HEK293 (cell line): ENCODE measurements around the gene NIPBL.
A peak's percentile ranks its signal among the peaks of the same experiment; 100 is the strongest.

ENCODE experiments used
- BCL11B ChIP-seq: fragments of 450-650 bp; formaldehyde crosslinking; IDR thresholded peaks from 2 replicates; pipeline ENCODE4 v1.5.1; 2016; ENCODE audit warnings: low read depth, missing biosample characterization, missing genetic modification characterization
- EGR2 ChIP-seq: fragments of 450-650 bp; formaldehyde crosslinking; IDR thresholded peaks from 2 replicates; pipeline ENCODE4 v1.5.1; 2016; ENCODE audit warnings: low read depth, missing biosample characterization, missing genetic modification characterization
- GLI4 ChIP-seq: fragments of 450-650 bp; formaldehyde crosslinking; IDR thresholded peaks from 2 replicates; pipeline ENCODE4 v1.5.1; 2016; ENCODE audit warnings: missing biosample characterization, missing genetic modification characterization
- GLIS1 ChIP-seq: fragments of 450-650 bp; formaldehyde crosslinking; IDR thresholded peaks from 2 replicates; pipeline ENCODE4 v1.5.1; 2016; ENCODE audit warnings: missing biosample characterization, missing genetic modification characterization
- HOXA7 ChIP-seq: sonication (generic); formaldehyde crosslinking; IDR thresholded peaks from 2 replicates; pipeline ENCODE4 v1.8.1; 2022; ENCODE audit warnings: missing genetic modification reagents, borderline replicate concordance
- SP2 ChIP-seq: fragments of 450-650 bp; formaldehyde crosslinking; IDR thresholded peaks from 2 replicates; pipeline ENCODE4 v1.5.1; 2016; ENCODE audit warnings: missing biosample characterization, missing genetic modification characterization
- SP3 ChIP-seq: fragments of 450-650 bp; formaldehyde crosslinking; IDR thresholded peaks from 2 replicates; pipeline ENCODE4 v1.5.1; 2016; ENCODE audit warnings: missing biosample characterization, missing genetic modification characterization
- YY1 ChIP-seq: fragments of 450-650 bp; formaldehyde crosslinking; IDR thresholded peaks from 2 replicates; pipeline ENCODE4 v1.5.1; 2018; ENCODE audit warnings: missing biosample characterization, missing genetic modification characterization
- ZBTB20 ChIP-seq: fragments of 450-650 bp; formaldehyde crosslinking; IDR thresholded peaks from 2 replicates; pipeline ENCODE4 v1.5.1; 2016; ENCODE audit warnings: missing biosample characterization, missing genetic modification characterization
- ZBTB8A ChIP-seq: fragments of 450-650 bp; formaldehyde crosslinking; IDR thresholded peaks from 2 replicates; pipeline ENCODE4 v1.5.1; 2016; ENCODE audit warnings: missing biosample characterization, missing genetic modification characterization
- ZEB2 ChIP-seq: fragments of 450-650 bp; formaldehyde crosslinking; IDR thresholded peaks from 2 replicates; pipeline ENCODE4 v1.5.1; 2016; ENCODE audit warnings: missing biosample characterization, missing genetic modification characterization
- ZNF155 ChIP-seq: fragments of 450-650 bp; formaldehyde crosslinking; IDR thresholded peaks from 2 replicates; pipeline ENCODE4 v1.5.1; 2016; ENCODE audit warnings: missing biosample characterization, missing genetic modification characterization
- ZNF248 ChIP-seq: fragments of 450-650 bp; formaldehyde crosslinking; IDR thresholded peaks from 2 replicates; pipeline ENCODE4 v1.5.1; 2017; ENCODE audit warnings: missing biosample characterization, missing genetic modification characterization
- ZNF324 ChIP-seq: fragments of 450-650 bp; formaldehyde crosslinking; IDR thresholded peaks from 2 replicates; pipeline ENCODE4 v1.5.1; 2016; ENCODE audit warnings: missing biosample characterization, missing genetic modification characterization
- ZNF37A ChIP-seq: fragments of 450-650 bp; IDR thresholded peaks from 2 replicates; pipeline ENCODE4 v1.5.1; 2018; ENCODE audit warnings: missing biosample characterization, missing genetic modification characterization
- ZNF391 ChIP-seq: fragments of 450-650 bp; formaldehyde crosslinking; IDR thresholded peaks from 2 replicates; pipeline ENCODE4 v1.5.1; 2016; ENCODE audit warnings: low read depth, missing biosample characterization, missing genetic modification characterization, borderline replicate concordance
- ZNF394 ChIP-seq: fragments of 450-650 bp; formaldehyde crosslinking; IDR thresholded peaks from 2 replicates; pipeline ENCODE4 v1.5.1; 2016; ENCODE audit warnings: missing biosample characterization, missing genetic modification characterization, mild to moderate bottlenecking, moderate library complexity, borderline replicate concordance
- ZNF529 ChIP-seq: fragments of 450-650 bp; formaldehyde crosslinking; IDR thresholded peaks from 2 replicates; pipeline ENCODE4 v1.5.1; 2017; ENCODE audit warnings: missing genetic modification characterization, missing biosample characterization; ENCODE audit not compliant: insufficient replicate concordance
- ZNF530 ChIP-seq: fragments of 450-650 bp; formaldehyde crosslinking; IDR thresholded peaks from 2 replicates; pipeline ENCODE4 v1.5.1; 2016; ENCODE audit warnings: low read depth, missing biosample characterization, missing genetic modification characterization
- ZNF585B ChIP-seq: fragments of 450-650 bp; formaldehyde crosslinking; IDR thresholded peaks from 2 replicates; pipeline ENCODE4 v1.5.1; 2016; ENCODE audit warnings: missing biosample characterization, missing genetic modification characterization
- ZNF624 ChIP-seq: fragments of 450-650 bp; formaldehyde crosslinking; IDR thresholded peaks from 2 replicates; pipeline ENCODE4 v1.5.1; 2017; ENCODE audit warnings: missing biosample characterization, missing genetic modification characterization
- ZNF654 ChIP-seq: fragments of 450-650 bp; formaldehyde crosslinking; IDR thresholded peaks from 2 replicates; pipeline ENCODE4 v1.5.1; 2016; ENCODE audit warnings: low read depth, missing biosample characterization, missing genetic modification characterization
- ZNF670 ChIP-seq: fragments of 450-650 bp; formaldehyde crosslinking; IDR thresholded peaks from 2 replicates; pipeline ENCODE4 v1.5.1; 2016; ENCODE audit warnings: missing biosample characterization, missing genetic modification characterization, low read depth
- ZNF677 ChIP-seq: fragments of 450-650 bp; IDR thresholded peaks from 2 replicates; pipeline ENCODE4 v1.5.0; 2018; ENCODE audit warnings: missing biosample characterization, mild to moderate bottlenecking, missing genetic modification characterization, moderate library complexity
- ZNF707 ChIP-seq: fragments of 450-650 bp; formaldehyde crosslinking; IDR thresholded peaks from 2 replicates; pipeline ENCODE4 v1.5.1; 2016; ENCODE audit warnings: missing biosample characterization, missing genetic modification characterization
- ZNF776 ChIP-seq: fragments of 450-650 bp; formaldehyde crosslinking; IDR thresholded peaks from 2 replicates; pipeline ENCODE4 v1.5.0; 2017; ENCODE audit warnings: missing biosample characterization, missing genetic modification characterization, borderline replicate concordance
- ZNF837 ChIP-seq: fragments of 450-650 bp; formaldehyde crosslinking; IDR thresholded peaks from 2 replicates; pipeline ENCODE4 v1.5.1; 2016; ENCODE audit warnings: missing biosample characterization, missing genetic modification characterization
- ZNF843 ChIP-seq: fragments of 450-650 bp; formaldehyde crosslinking; IDR thresholded peaks from 2 replicates; pipeline ENCODE4 v1.5.1; 2016; ENCODE audit warnings: missing biosample characterization, missing genetic modification characterization
- ZXDB ChIP-seq: fragments of 450-650 bp; formaldehyde crosslinking; IDR thresholded peaks from 2 replicates; pipeline ENCODE4 v1.5.1; 2016; ENCODE audit warnings: missing biosample characterization, missing genetic modification characterization
- TF ChIP-seq, protein P1 (sequence below): fragments of 450-650 bp; formaldehyde crosslinking; IDR thresholded peaks from 2 replicates; pipeline ENCODE4 v1.5.1; 2016; ENCODE audit warnings: missing biosample characterization, missing genetic modification characterization
- TF ChIP-seq, protein P2 (sequence below): sonication (generic); formaldehyde crosslinking; IDR thresholded peaks from 2 replicates; pipeline ENCODE4 v1.8.1; 2022; ENCODE audit warnings: mild to moderate bottlenecking, moderate library complexity, missing genetic modification reagents
- TF ChIP-seq, protein P3 (sequence below): fragments of 450-650 bp; formaldehyde crosslinking; optimal IDR thresholded peaks from 2 replicates; pipeline ENCODE3; 2016; ENCODE audit warnings: missing biosample characterization, mild to moderate bottlenecking, missing genetic modification characterization
- TF ChIP-seq, protein P4 (sequence below): fragments of 450-650 bp; formaldehyde crosslinking; IDR thresholded peaks from 2 replicates; pipeline ENCODE4 v1.5.1; 2016; ENCODE audit warnings: missing biosample characterization, missing genetic modification characterization
- TF ChIP-seq, protein P5 (sequence below): fragments of 450-650 bp; formaldehyde crosslinking; IDR thresholded peaks from 2 replicates; pipeline ENCODE4 v1.5.1; 2016; ENCODE audit warnings: missing biosample characterization, missing genetic modification characterization

The NIPBL gene

DNA sequence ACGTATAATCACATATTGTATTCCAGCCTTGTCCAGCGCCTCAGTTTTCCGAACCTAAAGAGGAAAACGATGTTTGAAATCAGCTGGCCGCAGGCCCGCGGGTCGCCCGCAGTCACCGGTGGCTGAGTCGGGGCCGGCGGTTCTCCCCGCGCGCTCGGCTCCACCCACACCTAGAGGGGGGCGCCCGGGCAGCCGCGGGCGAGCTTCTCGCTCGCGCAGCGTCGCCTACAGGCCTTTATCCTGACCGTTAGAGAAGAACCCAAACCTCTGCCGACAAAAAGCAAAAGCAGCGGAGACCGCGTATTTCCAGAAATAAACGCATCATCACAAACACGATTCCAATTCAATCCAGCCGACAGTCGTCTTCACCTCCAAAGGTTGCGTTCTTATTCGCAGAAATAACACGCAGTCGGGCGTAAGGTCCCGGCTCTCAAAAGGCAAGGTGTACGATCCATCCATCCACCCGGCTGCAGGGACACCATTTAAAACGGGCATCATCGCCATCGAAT is 725 bp upstream of the NIPBL start (continued):
- TF ChIP-seq, protein P1, sequence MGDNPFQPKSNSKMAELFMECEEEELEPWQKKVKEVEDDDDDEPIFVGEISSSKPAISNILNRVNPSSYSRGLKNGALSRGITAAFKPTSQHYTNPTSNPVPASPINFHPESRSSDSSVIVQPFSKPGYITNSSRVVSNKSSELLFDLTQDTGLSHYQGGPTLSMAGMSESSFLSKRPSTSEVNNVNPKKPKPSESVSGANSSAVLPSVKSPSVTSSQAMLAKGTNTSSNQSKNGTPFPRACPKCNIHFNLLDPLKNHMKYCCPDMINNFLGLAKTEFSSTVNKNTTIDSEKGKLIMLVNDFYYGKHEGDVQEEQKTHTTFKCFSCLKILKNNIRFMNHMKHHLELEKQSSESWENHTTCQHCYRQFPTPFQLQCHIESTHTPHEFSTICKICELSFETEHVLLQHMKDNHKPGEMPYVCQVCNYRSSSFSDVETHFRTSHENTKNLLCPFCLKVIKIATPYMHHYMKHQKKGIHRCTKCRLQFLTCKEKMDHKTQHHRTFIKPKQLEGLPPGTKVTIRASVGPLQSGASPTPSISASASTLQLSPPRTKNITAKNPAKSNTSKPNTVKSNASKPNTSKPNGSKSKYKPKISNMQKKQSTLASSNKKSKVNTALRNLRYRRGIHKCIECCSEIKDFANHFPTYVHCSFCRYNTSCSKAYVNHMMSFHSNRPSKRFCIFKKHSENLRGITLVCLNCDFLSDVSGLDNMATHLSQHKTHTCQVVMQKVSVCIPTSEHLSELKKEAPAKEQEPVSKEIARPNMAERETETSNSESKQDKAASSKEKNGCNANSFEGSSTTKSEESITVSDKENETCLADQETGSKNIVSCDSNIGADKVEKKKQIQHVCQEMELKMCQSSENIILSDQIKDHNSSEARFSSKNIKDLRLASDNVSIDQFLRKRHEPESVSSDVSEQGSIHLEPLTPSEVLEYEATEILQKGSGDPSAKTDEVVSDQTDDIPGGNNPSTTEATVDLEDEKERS (tag by site-specific recombination) = no peak
- TF ChIP-seq EGR2 = 0 out of 2 replicates have a peak, but pooled peaks have one; percentile 11
- TF ChIP-seq ZNF394 = no peak
- TF ChIP-seq ZNF324 (tag by site-specific recombination) = no peak
- no peak for TF ChIP-seq ZNF530
- TF ChIP-seq SP2 (tag by site-specific recombination) = no peak; the same call in 1 of the 2 replicates
- TF ChIP-seq ZNF654 (tag by site-specific recombination) = no peak; the same call in none of the 2 replicates
- no peak for TF ChIP-seq ZNF391
- no peak for TF ChIP-seq ZNF624
- no peak for TF ChIP-seq ZNF585B (tag by site-specific recombination)
- TF ChIP-seq ZNF843 (tag by site-specific recombination) = no peak
- peak; percentile 13; the same call in 1 of the 2 replicates for TF ChIP-seq SP3
- no peak for TF ChIP-seq ZNF37A (tag by site-specific recombination)
- TF ChIP-seq ZNF677 (tag by site-specific recombination) = no peak
- TF ChIP-seq HOXA7 (CRISPR knock-in tag) = no peak
- TF ChIP-seq ZXDB (tag by site-specific recombination) = no peak
- no peak for TF ChIP-seq BCL11B
- no peak for TF ChIP-seq ZNF529 (tag by site-specific recombination)
- no peak for TF ChIP-seq ZNF155 (tag by site-specific recombination)
- TF ChIP-seq, protein P2, sequence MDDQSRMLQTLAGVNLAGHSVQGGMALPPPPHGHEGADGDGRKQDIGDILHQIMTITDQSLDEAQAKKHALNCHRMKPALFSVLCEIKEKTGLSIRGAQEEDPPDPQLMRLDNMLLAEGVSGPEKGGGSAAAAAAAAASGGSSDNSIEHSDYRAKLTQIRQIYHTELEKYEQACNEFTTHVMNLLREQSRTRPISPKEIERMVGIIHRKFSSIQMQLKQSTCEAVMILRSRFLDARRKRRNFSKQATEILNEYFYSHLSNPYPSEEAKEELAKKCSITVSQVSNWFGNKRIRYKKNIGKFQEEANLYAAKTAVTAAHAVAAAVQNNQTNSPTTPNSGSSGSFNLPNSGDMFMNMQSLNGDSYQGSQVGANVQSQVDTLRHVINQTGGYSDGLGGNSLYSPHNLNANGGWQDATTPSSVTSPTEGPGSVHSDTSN (CRISPR knock-in tag) = no peak
- peak; percentile 75; the same call in 1 of the 2 replicates for TF ChIP-seq ZBTB20 (tag by site-specific recombination)
- no peak for TF ChIP-seq ZNF776
- TF ChIP-seq, protein P3, sequence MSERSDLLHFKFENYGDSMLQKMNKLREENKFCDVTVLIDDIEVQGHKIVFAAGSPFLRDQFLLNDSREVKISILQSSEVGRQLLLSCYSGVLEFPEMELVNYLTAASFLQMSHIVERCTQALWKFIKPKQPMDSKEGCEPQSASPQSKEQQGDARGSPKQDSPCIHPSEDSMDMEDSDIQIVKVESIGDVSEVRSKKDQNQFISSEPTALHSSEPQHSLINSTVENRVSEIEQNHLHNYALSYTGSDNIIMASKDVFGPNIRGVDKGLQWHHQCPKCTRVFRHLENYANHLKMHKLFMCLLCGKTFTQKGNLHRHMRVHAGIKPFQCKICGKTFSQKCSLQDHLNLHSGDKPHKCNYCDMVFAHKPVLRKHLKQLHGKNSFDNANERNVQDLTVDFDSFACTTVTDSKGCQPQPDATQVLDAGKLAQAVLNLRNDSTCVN (tag by site-specific recombination) = peak; percentile 88
- TF ChIP-seq ZEB2 (tag by site-specific recombination) = peak; percentile 87
- no peak; the same call in 1 of the 2 replicates for TF ChIP-seq YY1
- TF ChIP-seq ZBTB8A (tag by site-specific recombination) = peak; percentile 69; the same call in 1 of the 2 replicates
- no peak for TF ChIP-seq ZNF707
- TF ChIP-seq ZNF248 (tag by site-specific recombination) = no peak
- TF ChIP-seq ZNF837 (tag by site-specific recombination) = no peak
- TF ChIP-seq ZNF670 (tag by site-specific recombination) = no peak
- TF ChIP-seq, protein P4, sequence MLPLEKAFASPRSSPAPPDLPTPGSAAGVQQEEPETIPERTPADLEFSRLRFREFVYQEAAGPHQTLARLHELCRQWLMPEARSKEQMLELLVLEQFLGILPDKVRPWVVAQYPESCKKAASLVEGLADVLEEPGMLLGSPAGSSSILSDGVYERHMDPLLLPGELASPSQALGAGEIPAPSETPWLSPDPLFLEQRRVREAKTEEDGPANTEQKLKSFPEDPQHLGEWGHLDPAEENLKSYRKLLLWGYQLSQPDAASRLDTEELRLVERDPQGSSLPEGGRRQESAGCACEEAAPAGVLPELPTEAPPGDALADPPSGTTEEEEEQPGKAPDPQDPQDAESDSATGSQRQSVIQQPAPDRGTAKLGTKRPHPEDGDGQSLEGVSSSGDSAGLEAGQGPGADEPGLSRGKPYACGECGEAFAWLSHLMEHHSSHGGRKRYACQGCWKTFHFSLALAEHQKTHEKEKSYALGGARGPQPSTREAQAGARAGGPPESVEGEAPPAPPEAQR = no peak
- no peak for TF ChIP-seq GLI4 (tag by site-specific recombination)
- TF ChIP-seq, protein P5, sequence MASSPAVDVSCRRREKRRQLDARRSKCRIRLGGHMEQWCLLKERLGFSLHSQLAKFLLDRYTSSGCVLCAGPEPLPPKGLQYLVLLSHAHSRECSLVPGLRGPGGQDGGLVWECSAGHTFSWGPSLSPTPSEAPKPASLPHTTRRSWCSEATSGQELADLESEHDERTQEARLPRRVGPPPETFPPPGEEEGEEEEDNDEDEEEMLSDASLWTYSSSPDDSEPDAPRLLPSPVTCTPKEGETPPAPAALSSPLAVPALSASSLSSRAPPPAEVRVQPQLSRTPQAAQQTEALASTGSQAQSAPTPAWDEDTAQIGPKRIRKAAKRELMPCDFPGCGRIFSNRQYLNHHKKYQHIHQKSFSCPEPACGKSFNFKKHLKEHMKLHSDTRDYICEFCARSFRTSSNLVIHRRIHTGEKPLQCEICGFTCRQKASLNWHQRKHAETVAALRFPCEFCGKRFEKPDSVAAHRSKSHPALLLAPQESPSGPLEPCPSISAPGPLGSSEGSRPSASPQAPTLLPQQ (tag by site-specific recombination) = no peak
- TF ChIP-seq GLIS1 (tag by site-specific recombination) = no peak; the same call in 1 of the 2 replicates
